ENCODE results near the gene P2RX3. TPM values are rescaled to one million over a fixed set of nuclear protein-coding genes. Genes with fewer than 3 reads are reported as not detected.

Gene P2RX3
- total RNA-seq, 1 experiment from 2014 or later: 0.15 TPM

GRCh38 chr11:57330029-57330428, 8.1 kb upstream of the P2RX3 start:
- no peak overlapping the region; a peak in 1 of 5 replicates for H3K4me3 Mint-ChIP-seq
- Histone ChIP-seq H2BK5ac (ENCODE audit: insufficient read length, low read length) (no peak overlapping the region), H3K27ac (ENCODE audit: insufficient read length, low read depth, low read length) (no peak overlapping the region), H4K5ac (ENCODE audit: insufficient read length, low read depth, low read length) (no peak overlapping the region), H2BK20ac (ENCODE audit: low read depth, low read length, poor library complexity, severe bottlenecking) (no peak overlapping the region), H3K9ac (ENCODE audit: extremely low read depth, insufficient read length, low read length) (no peak overlapping the region), H3K4me1 (ENCODE audit: insufficient read depth, low read length) (peaks cover 3% of the 10 kb centered on the region; the same call in 1 of the 2 replicates), H3T11ph (ENCODE audit: low read length) (no peak overlapping the region), H3K23ac (ENCODE audit: insufficient read length, low read depth, low read length) (no peak overlapping the region), H3K79me1 (ENCODE audit: insufficient read depth, low read depth, low read length, poor library complexity, severe bottlenecking) (peaks cover 7% of the 10 kb centered on the region), H3K4me2 (ENCODE audit: insufficient read depth, insufficient read length, low read length) (no peak overlapping the region), H4K20me1 (ENCODE audit: control insufficient read depth, insufficient read depth, insufficient read length) (no peaks in the 10 kb centered on the region), H3K14ac (ENCODE audit: insufficient read depth, low read length) (no peak overlapping the region), H3K9me3 (ENCODE audit: control insufficient read depth, low read depth, low read length) (no peaks in the 10 kb centered on the region), H2BK12ac (ENCODE audit: insufficient read length, low read depth, low read length) (no peak overlapping the region), H3K18ac (ENCODE audit: insufficient read length, low read depth, low read length) (no peak overlapping the region), H3K23me2 (ENCODE audit: insufficient read length, low read depth, low read length, poor library complexity, severe bottlenecking) (peaks cover 6% of the 10 kb centered on the region), H3K4ac (ENCODE audit: low read depth, low read length) (no peak overlapping the region), H2AK5ac (ENCODE audit: insufficient read length, low read length) (no peak overlapping the region), H2AFZ (ENCODE audit: low read length) (no peak overlapping the region), H4K91ac (ENCODE audit: insufficient read length, low read depth, low read length) (no peak overlapping the region), H3K79me2 (ENCODE audit: insufficient read depth, low read length) (peaks cover 10% of the 10 kb centered on the region; the same call in 1 of the 2 replicates), H3K27me3 (ENCODE audit: insufficient read depth, low read length) (no peaks in the 10 kb centered on the region), H2BK15ac (ENCODE audit: low read depth, low read length) (no peak overlapping the region), H3K56ac (ENCODE audit: insufficient read length, low read depth, low read length) (no peak overlapping the region), H2BK120ac (ENCODE audit: low read depth, low read length, poor library complexity, severe bottlenecking) (no peak overlapping the region), H4K8ac (replicated peaks; ENCODE audit: insufficient read length, low read depth, low read length) (no peak overlapping the region)
- no peaks in the 10 kb centered on the region for H3K27me3 Mint-ChIP-seq (ENCODE audit: low read depth)
- peak overlapping the region in 1 of 3 experiments; percentile 57; a peak in 1 of 7 replicates for H3K27ac Mint-ChIP-seq
- WGBS (ENCODE audit: extremely low coverage, insufficient read length, low lambda C conversion rate): no CpG with 5 or more reads among the region's 9 CpGs
- peaks cover 70 to 94% (median 94%) of the 10 kb centered on the region in 3 experiments for H3K36me3 Mint-ChIP-seq (ENCODE audit: insufficient read depth in 1 of 3, low read depth in 3 of 3)
- H3K9me3 Mint-ChIP-seq: no peaks in the 10 kb centered on the region
- peaks cover 28% of the 10 kb centered on the region in 2 experiments for H3K4me1 Mint-ChIP-seq
- TF ChIP-seq CTCF (conservative IDR thresholded peaks at IDR 0.05): no peak
- DNase-seq: no peak

All from H9 (cell line).